ENCODE data around the gene CKS1B.

CKS1B gene

GRCh38 chr1:154945962-154946850 lies 28.3 kb upstream of the CKS1B start:
- no peaks in the 10 kb centered on the region for H4K20me1 ChIP-seq (ENCODE audit: insufficient read depth)
- H3K4me3 ChIP-seq (IDR thresholded peaks at IDR 0.05; ENCODE audit: insufficient read depth, low read depth, low read length): no peak overlapping the region
- H3K36me3 ChIP-seq (ENCODE audit: insufficient read depth): no peaks in the 10 kb centered on the region
- H3K27me3 ChIP-seq (ENCODE audit: insufficient read depth, low read depth): no peaks in the 10 kb centered on the region
- no peak overlapping the region for H3K4me2 ChIP-seq
- no peak overlapping the region for H3K9ac ChIP-seq
- H3K27ac ChIP-seq: no peak overlapping the region
- H3K4me1 ChIP-seq (ENCODE audit: low read depth, poor library complexity, severe bottlenecking): peaks cover 81% of the 10 kb centered on the region
- no peaks in the 10 kb centered on the region for H3K79me2 ChIP-seq (ENCODE audit: insufficient read depth, low read depth)
- TF ChIP-seq CTCF (conservative IDR thresholded peaks at IDR 0.05; ENCODE audit: low read depth, low read length): no peak
- no peak overlapping the region for H2AFZ ChIP-seq (ENCODE audit: low read depth)

- Histone ChIP-seq H3K9ac (peak overlapping the region; percentile 12; the same call in 1 of the 2 replicates), H3K36me3 (ENCODE audit: insufficient read depth) (no peaks in the 10 kb centered on the region), H3K79me2 (ENCODE audit: insufficient read depth, low read depth) (peaks cover 9% of the 10 kb centered on the region), H3K27ac (peak overlapping the region; percentile 18), H3K4me1 (ENCODE audit: low read depth, poor library complexity, severe bottlenecking) (peaks cover 81% of the 10 kb centered on the region), H2AFZ (ENCODE audit: low read depth) (no peak overlapping the region), H3K4me3 (IDR thresholded peaks at IDR 0.05; ENCODE audit: insufficient read depth, low read depth, low read length) (no peak overlapping the region), H4K20me1 (ENCODE audit: insufficient read depth) (no peaks in the 10 kb centered on the region), H3K27me3 (ENCODE audit: insufficient read depth, low read depth) (no peaks in the 10 kb centered on the region), H3K4me2 (peak overlapping the region; percentile 52)
- TF ChIP-seq CTCF (conservative IDR thresholded peaks at IDR 0.05; ENCODE audit: low read depth, low read length): no peak
Measured at GRCh38 chr1:154948079-154948478, 26.4 kb upstream of the CKS1B start.

GRCh38 chr1:154951901-154952657 lies 22.4 kb upstream of the CKS1B start:
- no peak overlapping the region for H3K4me3 ChIP-seq (IDR thresholded peaks at IDR 0.05; ENCODE audit: insufficient read depth, low read depth, low read length)
- H3K27me3 ChIP-seq (ENCODE audit: insufficient read depth, low read depth): no peaks in the 10 kb centered on the region
- H2AFZ ChIP-seq (ENCODE audit: low read depth): no peak overlapping the region
- H3K79me2 ChIP-seq (ENCODE audit: insufficient read depth, low read depth): peaks cover 32% of the 10 kb centered on the region
- no peak overlapping the region; the same call in 1 of the 2 replicates for H3K27ac ChIP-seq
- H3K36me3 ChIP-seq (ENCODE audit: insufficient read depth): no peaks in the 10 kb centered on the region
- no peak for TF ChIP-seq CTCF (conservative IDR thresholded peaks at IDR 0.05; ENCODE audit: low read depth, low read length)
- H3K9ac ChIP-seq: no peak overlapping the region
- H3K4me2 ChIP-seq: no peak overlapping the region
- H3K4me1 ChIP-seq (ENCODE audit: low read depth, poor library complexity, severe bottlenecking): peaks cover 81% of the 10 kb centered on the region
- no peaks in the 10 kb centered on the region for H4K20me1 ChIP-seq (ENCODE audit: insufficient read depth)

GRCh38 chr1:154952664-154953063 lies 21.8 kb upstream of the CKS1B start:
- Histone ChIP-seq H3K27ac (no peak overlapping the region; the same call in 1 of the 2 replicates), H3K4me3 (IDR thresholded peaks at IDR 0.05; ENCODE audit: insufficient read depth, low read depth, low read length) (peak overlapping the region; percentile 3), H3K4me2 (peak overlapping the region; percentile 62), H4K20me1 (ENCODE audit: insufficient read depth) (no peaks in the 10 kb centered on the region), H3K4me1 (ENCODE audit: low read depth, poor library complexity, severe bottlenecking) (peaks cover 79% of the 10 kb centered on the region), H2AFZ (ENCODE audit: low read depth) (no peak overlapping the region), H3K27me3 (ENCODE audit: insufficient read depth, low read depth) (no peaks in the 10 kb centered on the region), H3K9ac (no peak overlapping the region), H3K79me2 (ENCODE audit: insufficient read depth, low read depth) (peaks cover 32% of the 10 kb centered on the region), H3K36me3 (ENCODE audit: insufficient read depth) (no peaks in the 10 kb centered on the region)
- TF ChIP-seq CTCF (conservative IDR thresholded peaks at IDR 0.05; ENCODE audit: low read depth, low read length): no peak

All from KMS-11 (cell line).